Activated T-cell treated with anti-CD3 and anti-CD28 coated beads, Interleukin-2, amount 50 U/mL, for 48 hours (primary cell): ENCODE measurements around the gene TASP1.
A peak's percentile ranks its signal among the peaks of the same experiment; 100 is the strongest.

Experiments used
- DNase-seq, 2 experiments: peaks; one replicate each; pipeline ENCODE4 v3.0.0-alpha.2; 2020

TASP1 gene

GRCh38 chr20:13432126-13432525 is 206.6 kb downstream of the TASP1 start:
- no peak for DNase-seq

GRCh38 chr20:13430346-13431002 is 208.3 kb downstream of the TASP1 start:
- peak; percentile 29 to 47 for DNase-seq

GRCh38 chr20:13428684-13429083 is 210.0 kb downstream of the TASP1 start:
- DNase-seq: no peak

- DNase-seq: no peak
These were observed 211.9 kb downstream of the TASP1 start for GRCh38 chr20:13426870-13427269.

- no peak for DNase-seq
These were observed 213.2 kb downstream of the TASP1 start for GRCh38 chr20:13425381-13426135.

- DNase-seq: no peak
These were observed 214.4 kb downstream of the TASP1 start for GRCh38 chr20:13424174-13424833.

DNA sequence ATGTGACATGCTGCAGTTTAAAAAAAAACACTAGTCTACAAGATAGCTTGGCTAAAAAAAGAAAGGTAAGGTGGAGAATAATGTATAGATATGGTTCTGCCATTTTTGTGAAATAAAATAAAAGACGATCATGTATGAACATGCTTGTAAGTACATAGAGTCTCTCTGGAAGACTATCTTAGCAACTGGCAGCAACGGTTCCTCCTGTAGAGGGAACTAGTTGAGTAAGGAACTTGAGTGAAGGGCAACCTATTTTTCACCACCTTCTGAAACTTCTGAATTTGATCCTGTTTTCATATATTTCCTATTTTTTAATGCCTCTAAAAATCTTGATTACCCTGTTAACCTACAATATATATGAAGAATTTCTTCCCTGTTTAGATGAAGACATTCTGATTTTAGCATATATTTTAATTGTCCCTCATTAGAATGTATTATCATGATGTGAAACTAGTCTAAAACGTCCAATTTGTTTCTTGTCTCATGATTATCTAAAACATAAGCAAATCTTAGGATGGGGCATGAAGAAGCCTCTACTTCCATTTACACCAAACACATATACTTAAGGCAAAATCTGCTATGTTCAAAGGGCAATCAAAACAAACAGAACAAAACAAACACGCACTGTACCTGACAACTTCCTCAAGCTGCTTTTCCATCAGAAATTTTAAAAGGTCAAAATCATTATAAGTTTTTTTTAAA is 215.1 kb downstream of the TASP1 start:
- no peak for DNase-seq

- no peak for DNase-seq
These were observed 216.1 kb downstream of the TASP1 start for GRCh38 chr20:13422637-13423036.

GRCh38 chr20:13420625-13421024 is 218.1 kb downstream of the TASP1 start:
- DNase-seq: no peak

DNA sequence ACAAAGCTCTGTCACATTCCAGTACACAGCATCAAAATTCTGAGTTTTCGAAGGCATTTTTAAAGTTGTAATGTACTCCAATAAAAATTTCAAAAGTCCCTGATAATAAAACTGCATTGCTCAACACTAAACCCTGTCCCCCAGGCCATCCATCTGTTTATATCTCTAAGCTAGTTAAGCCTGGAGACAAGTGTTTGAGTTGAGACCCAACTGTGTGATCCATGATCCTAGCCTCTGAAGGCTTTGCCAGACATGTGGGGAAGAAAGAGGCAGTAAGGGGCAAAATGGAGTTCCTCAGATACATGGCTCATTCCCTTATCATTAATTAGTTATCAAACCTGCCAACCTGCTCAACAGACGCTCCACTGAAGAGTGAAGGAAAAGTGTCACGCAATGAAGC is 219.3 kb downstream of the TASP1 start:
- no peak for DNase-seq

- DNase-seq: no peak
These were observed 220.2 kb downstream of the TASP1 start for GRCh38 chr20:13418263-13419229.

DNA sequence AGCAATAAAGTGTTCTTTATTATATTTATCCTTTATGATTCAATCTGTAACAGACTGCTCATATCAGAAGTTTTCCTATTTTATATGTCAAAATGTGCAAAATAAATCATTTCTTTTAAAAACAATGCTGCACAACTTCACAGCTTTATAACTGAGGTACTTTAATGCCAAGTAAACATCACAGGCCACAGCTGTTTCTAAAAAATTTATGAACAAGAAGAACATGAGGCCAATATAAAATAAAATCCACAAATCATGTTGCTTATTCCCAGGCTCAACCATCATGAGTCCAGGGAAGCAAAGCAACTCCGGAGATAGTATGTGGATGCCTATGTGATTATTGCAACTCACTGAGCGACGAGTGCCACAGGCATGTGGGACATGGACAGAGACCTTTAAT is 222.2 kb downstream of the TASP1 start:
- DNase-seq: no peak

GRCh38 chr20:13412806-13413445 is 225.8 kb downstream of the TASP1 start:
- no peak for DNase-seq

DNA sequence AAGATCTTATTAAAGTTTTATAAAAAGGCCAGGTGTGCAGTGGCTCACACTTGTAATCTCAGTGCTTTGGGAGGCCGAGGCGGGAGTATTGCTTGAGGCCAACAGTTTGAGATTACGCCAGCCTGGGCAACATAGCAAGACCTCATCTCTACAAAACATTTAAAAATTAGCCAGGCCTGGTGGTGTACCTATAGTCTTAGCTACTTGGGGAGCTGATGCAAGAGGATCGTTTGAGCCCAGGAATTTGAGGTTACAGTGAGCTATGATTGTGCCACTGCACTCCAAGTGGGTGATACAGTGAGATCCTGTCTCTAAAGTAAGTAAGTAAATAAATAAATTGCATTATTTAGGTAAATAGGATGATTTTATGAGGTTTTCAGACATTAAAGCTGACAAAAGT is 234.4 kb downstream of the TASP1 start:
- no peak for DNase-seq

DNA sequence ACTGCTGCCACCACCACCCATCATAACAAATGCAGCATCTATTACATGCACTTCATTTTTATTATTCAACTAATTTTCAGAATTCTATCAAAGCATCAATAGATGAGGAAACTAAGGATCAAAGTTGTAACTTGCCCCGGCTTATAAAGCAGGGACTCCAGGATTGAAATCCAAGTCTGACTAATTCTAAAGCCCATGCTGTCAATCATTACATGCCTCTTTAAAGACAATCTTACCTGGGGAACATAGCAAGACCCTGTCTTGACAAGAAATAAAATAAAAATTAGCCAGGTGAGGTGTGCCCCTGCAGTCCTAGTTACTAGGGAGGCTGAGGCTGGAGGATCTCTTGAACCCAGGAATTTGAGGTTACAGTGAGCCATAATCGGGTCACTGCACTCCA is 235.3 kb downstream of the TASP1 start:
- DNase-seq: no peak

DNA sequence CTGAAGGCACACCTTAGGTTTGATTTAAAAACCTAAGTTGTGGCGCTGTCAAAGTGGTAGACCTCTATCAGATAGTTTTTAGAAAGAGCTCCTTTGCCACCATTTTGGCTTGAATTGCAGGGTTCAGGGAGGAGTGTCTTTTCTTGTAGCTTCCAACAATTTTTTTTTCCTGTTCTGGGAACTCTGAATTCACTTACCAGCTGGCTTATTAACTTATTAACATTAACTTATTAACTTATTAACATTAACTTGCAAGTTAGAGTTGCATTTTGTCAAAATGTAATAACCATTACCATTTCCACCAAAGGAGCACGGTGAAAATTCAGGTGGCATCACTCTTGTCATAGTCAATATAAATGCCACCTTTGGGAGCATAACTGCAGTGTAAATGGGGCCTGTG is 235.7 kb downstream of the TASP1 start:
- no peak for DNase-seq

DNA sequence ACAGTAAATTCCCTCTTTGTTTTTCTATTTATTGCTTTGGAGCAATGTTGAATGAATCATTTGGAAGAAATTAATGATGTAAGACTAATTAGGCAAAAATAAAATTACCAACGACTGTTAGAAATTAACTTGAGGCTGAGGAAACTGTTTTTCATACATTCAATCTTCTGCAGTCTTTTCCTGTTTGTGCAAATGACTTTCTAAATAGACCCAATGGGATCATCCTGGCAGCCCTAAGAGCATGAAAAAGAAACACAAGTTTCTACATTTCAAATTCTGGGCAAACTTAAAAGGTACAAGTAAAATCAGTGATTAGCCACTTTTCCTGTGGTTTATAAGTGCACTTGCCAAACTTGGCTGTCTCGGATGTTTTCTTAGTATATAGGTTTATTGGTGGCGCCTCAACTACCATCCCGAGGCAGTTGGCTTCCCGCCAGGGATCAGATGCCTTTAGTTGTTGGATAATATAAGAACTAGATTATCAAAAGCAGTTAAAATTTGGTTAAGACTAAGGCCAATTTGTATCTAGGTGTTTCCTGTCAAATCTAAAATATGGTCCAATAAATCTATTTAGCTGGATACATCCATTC is 236.5 kb downstream of the TASP1 start:
- DNase-seq: no peak

DNA sequence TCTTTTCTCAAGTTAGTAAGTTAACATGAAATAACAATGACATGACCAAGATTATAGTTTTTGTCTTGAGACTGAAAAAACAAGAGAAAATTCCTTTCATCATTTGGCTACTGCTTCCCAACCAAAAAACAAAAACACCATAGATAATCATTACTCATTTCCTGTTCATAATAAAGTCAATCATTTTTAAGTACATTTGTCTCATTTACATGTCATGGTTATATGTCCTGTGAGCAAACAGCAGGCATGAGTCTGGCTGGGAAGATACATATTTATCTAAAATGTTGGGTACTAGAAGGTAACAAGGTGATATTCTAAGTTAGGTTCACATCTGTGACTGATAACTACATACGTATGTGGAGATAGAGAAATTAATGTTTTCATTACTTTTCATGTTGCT is 237.1 kb downstream of the TASP1 start:
- no peak for DNase-seq

DNA sequence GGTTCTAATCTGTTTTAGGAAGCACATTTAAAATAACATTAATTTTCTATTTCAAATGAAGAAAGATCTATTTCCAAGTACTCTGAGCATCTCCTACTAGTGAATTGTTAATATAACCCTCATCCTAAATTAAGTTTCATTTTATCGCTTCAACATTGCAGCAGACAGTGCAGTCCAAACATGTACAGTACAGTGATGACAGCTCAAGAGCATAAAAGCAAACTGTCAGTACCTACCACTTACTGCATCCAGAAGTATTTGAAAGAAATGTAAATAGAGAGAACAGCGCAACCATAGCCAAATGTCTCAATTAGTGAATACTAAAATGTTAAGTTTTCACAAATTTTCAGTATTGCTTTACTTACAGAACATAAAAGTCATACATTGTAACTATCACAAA is 238.3 kb downstream of the TASP1 start:
- DNase-seq: no peak

DNA sequence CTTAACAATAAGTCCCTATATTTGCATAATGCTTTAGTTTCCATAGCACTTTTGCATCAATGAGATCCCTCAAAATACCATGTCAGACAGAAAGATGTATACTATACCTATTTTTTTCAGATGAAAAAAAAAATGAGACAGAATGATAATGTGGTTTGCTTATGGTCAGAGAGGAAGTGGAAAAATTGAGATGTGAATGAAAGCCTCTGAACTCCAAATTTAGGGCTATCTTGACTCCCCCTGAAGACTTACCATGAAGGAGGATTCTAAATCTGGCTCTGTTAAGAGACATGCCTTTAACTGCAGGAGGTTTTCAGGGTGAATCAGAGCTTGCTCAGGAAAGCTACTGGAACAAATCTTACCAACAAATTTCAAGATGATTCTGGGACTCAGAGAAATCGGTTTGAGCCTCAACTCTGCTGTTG is 241.4 kb downstream of the TASP1 start:
- DNase-seq: no peak

DNA sequence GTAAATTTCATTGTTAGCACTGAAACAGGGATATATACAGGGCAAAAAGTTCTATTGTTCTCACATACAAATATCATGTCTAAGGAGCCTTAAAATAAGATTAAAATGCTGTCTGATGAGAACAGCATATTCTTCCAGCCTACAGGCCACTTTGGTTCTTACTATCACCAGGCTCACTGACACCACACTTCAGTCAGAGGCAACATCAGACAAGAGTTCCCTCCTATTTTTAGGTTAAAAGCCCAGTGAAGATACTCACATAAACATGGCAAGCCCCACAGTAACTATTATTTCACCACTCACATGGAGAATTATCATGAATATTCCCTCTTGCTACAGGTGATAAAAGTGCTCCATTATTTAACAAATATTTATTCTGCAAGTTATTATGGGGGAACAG is 241.9 kb downstream of the TASP1 start:
- DNase-seq: no peak
